ENCODE results near the gene GDPD4. TPM values are rescaled to one million over a fixed set of nuclear protein-coding genes. Genes with fewer than 3 reads are reported as not detected.

GDPD4 gene
- total RNA-seq, 1 experiment from 2014 or later, result not detected

- no TSS peak for BruUV-seq (replicated peaks)
- ChIA-PET POLR2A (ENCODE audit: unreplicated experiment) (no interaction called here), CTCF (no interaction called here)
- H4K20me1 ChIP-seq (ENCODE audit: low read length), result no peaks in the 10 kb centered on the region
- H3F3A ChIP-seq (ENCODE audit: low read length, unreplicated experiment), result no peaks in the 10 kb centered on the region
- H3K27me3 ChIP-seq (ENCODE audit: low read length), result no peaks in the 10 kb centered on the region
- no peak overlapping the region for H3K27ac ChIP-seq (ENCODE audit: low read length)
- intact Hi-C loops (cut with micrococcal nuclease), result no loop called here
- TF ChIP-seq EZH2 (IDR thresholded peaks at IDR 0.05; ENCODE audit: low read length, unreplicated experiment) (no peak), CTCF (conservative IDR thresholded peaks at IDR 0.05; ENCODE audit: low read depth, low read length) (no peak), EZH2phosphoT487 (IDR thresholded peaks at IDR 0.05; ENCODE audit: borderline replicate concordance, low read length) (no peak)
- H3K9ac ChIP-seq (ENCODE audit: low read length), result no peak overlapping the region
- no peak for DNase-seq
- no peaks in the 10 kb centered on the region for H3K4me1 ChIP-seq (ENCODE audit: insufficient read depth, low read length)
- H3K79me2 ChIP-seq (ENCODE audit: low read length), result no peaks in the 10 kb centered on the region
- H3K4me2 ChIP-seq (ENCODE audit: low read length), result no peak overlapping the region
- no peak for ATAC-seq
- no peaks in the 10 kb centered on the region for H3K9me3 ChIP-seq (ENCODE audit: low read length)
- H3K4me3 ChIP-seq (ENCODE audit: low read length), result no peak overlapping the region
- no peaks in the 10 kb centered on the region for H3K9me2 ChIP-seq (replicated peaks; ENCODE audit: low read length)
- no peak overlapping the region for H2AFZ ChIP-seq (ENCODE audit: low read length)
- no peaks in the 10 kb centered on the region for H3K36me3 ChIP-seq (ENCODE audit: low read depth, low read length)
Measured at GRCh38 chr11:77214557-77214956, 86.9 kb downstream of the GDPD4 start.

GRCh38 chr11:77213589-77214428 lies 87.7 kb downstream of the GDPD4 start:
- Histone ChIP-seq H2AFZ (ENCODE audit: low read length) (no peak overlapping the region), H3K79me2 (ENCODE audit: low read length) (no peaks in the 10 kb centered on the region), H3K9me2 (replicated peaks; ENCODE audit: low read length) (no peaks in the 10 kb centered on the region), H3K4me1 (ENCODE audit: insufficient read depth, low read length) (no peaks in the 10 kb centered on the region), H3K36me3 (ENCODE audit: low read depth, low read length) (no peaks in the 10 kb centered on the region), H4K20me1 (ENCODE audit: low read length) (no peaks in the 10 kb centered on the region), H3K27me3 (ENCODE audit: low read length) (no peaks in the 10 kb centered on the region), H3K9ac (ENCODE audit: low read length) (no peak overlapping the region), H3K4me2 (ENCODE audit: low read length) (no peak overlapping the region), H3K4me3 (ENCODE audit: low read length) (no peak overlapping the region), H3K27ac (ENCODE audit: low read length) (no peak overlapping the region), H3K9me3 (ENCODE audit: low read length) (no peaks in the 10 kb centered on the region), H3F3A (ENCODE audit: low read length, unreplicated experiment) (no peaks in the 10 kb centered on the region)
- TF ChIP-seq EZH2 (IDR thresholded peaks at IDR 0.05; ENCODE audit: low read length, unreplicated experiment) (no peak), CTCF (conservative IDR thresholded peaks at IDR 0.05; ENCODE audit: low read depth, low read length) (no peak), EZH2phosphoT487 (IDR thresholded peaks at IDR 0.05; ENCODE audit: borderline replicate concordance, low read length) (no peak)
- POLR2A ChIA-PET (ENCODE audit: unreplicated experiment), result no interaction called here
- DNase-seq (no peak), ATAC-seq (no peak)
- BruUV-seq (replicated peaks), result no TSS peak
- CTCF ChIA-PET, result no interaction called here
- intact Hi-C loops (cut with micrococcal nuclease), result no loop called here

GRCh38 chr11:77213029-77213579 lies 88.4 kb downstream of the GDPD4 start:
- ChIA-PET POLR2A (ENCODE audit: unreplicated experiment) (no interaction called here), CTCF (no interaction called here)
- H3F3A ChIP-seq (ENCODE audit: low read length, unreplicated experiment), result no peaks in the 10 kb centered on the region
- DNase-seq (no peak), ATAC-seq (no peak)
- no peaks in the 10 kb centered on the region for H3K9me2 ChIP-seq (replicated peaks; ENCODE audit: low read length)
- intact Hi-C loops (cut with micrococcal nuclease), result no loop called here
- no peak overlapping the region for H3K4me3 ChIP-seq (ENCODE audit: low read length)
- no peaks in the 10 kb centered on the region for H4K20me1 ChIP-seq (ENCODE audit: low read length)
- no peaks in the 10 kb centered on the region for H3K79me2 ChIP-seq (ENCODE audit: low read length)
- no peak overlapping the region for H3K9ac ChIP-seq (ENCODE audit: low read length)
- H3K4me2 ChIP-seq (ENCODE audit: low read length), result no peak overlapping the region
- H3K36me3 ChIP-seq (ENCODE audit: low read depth, low read length), result no peaks in the 10 kb centered on the region
- TF ChIP-seq EZH2phosphoT487 (IDR thresholded peaks at IDR 0.05; ENCODE audit: borderline replicate concordance, low read length) (no peak), EZH2 (IDR thresholded peaks at IDR 0.05; ENCODE audit: low read length, unreplicated experiment) (no peak), CTCF (conservative IDR thresholded peaks at IDR 0.05; ENCODE audit: low read depth, low read length) (no peak)
- H3K9me3 ChIP-seq (ENCODE audit: low read length), result no peaks in the 10 kb centered on the region
- no peaks in the 10 kb centered on the region for H3K27me3 ChIP-seq (ENCODE audit: low read length)
- no peaks in the 10 kb centered on the region for H3K4me1 ChIP-seq (ENCODE audit: insufficient read depth, low read length)
- H3K27ac ChIP-seq (ENCODE audit: low read length), result no peak overlapping the region
- no TSS peak for BruUV-seq (replicated peaks)
- H2AFZ ChIP-seq (ENCODE audit: low read length), result no peak overlapping the region

Data from PC-3 (cell line).